Vagina (tissue), 2 donors: ENCODE results near the gene CAPS. TPM values are rescaled to one million over a fixed set of nuclear protein-coding genes. Genes with fewer than 3 reads are reported as not detected.

ENCODE experiments used
- DNase-seq, 2 donors: peaks; one replicate each; pipeline ENCODE4 v3.0.0-alpha.2; 2017; ENCODE audit errors: extremely low spot score in 2 of 2
- H3K27ac ChIP-seq: fragments of 200-600 bp; sonication (generic); one replicate; pipeline ENCODE4 v1.5.1; 2019
- H3K27me3 ChIP-seq: fragments of 200-600 bp; sonication (generic); one replicate; pipeline ENCODE4 v1.5.1; 2019
- H3K36me3 ChIP-seq, 2 donors: fragments of 200-600 bp; sonication (generic); one replicate each; pipeline ENCODE4 v1.5.1; 2017 to 2019
- H3K4me1 ChIP-seq: fragments of 200-600 bp; sonication (generic); one replicate; pipeline ENCODE4 v1.5.1; 2019
- H3K4me3 ChIP-seq, 2 donors: fragments of 200-600 bp; sonication (generic); 1 replicate in 1 of 2; 2 replicates in 1 of 2; pipeline ENCODE4 v1.5.1; 2016 to 2019
- H3K9me3 ChIP-seq: fragments of 200-600 bp; sonication (generic); one replicate; pipeline ENCODE4 v1.5.1; 2019
- POLR2A ChIP-seq, 2 donors: fragments of 450-650 bp; IDR thresholded peaks; one replicate each; pipeline ENCODE4 v1.6.1; 2017; ENCODE audit warnings: antibody characterized with exemption in 2 of 2, mild to moderate bottlenecking in 2 of 2, moderate library complexity in 2 of 2
- POLR2AphosphoS5 ChIP-seq, 2 donors: sonication (generic); formaldehyde crosslinking; IDR thresholded peaks; one replicate each; pipeline ENCODE4 v1.9.0; 2017; ENCODE audit warnings: antibody characterized with exemption in 2 of 2, mild to moderate bottlenecking in 2 of 2, low read depth in 1 of 2; ENCODE audit not compliant: insufficient read depth in 1 of 2
- intact Hi-C: fragments of 100-400 bp; cut with DNase I; formaldehyde crosslinking; loops from one replicate; pipeline ENCODE4 v1.15.1; 2023
- total RNA-seq: library from RNA; depleted of rRNA; stranded (reverse); fragments of >200 nt; gene quantifications from one replicate; pipeline ENCODE4 v1.2.3, GENCODE V29; 2016
- TF ChIP-seq, protein P1 (sequence below), 3 experiments: fragments of 450-650 bp in 2 of 3; fragments of 200-600 bp in 1 of 3; sonication (generic) in 1 of 3; IDR thresholded peaks; one replicate each; pipeline ENCODE4 v1.5.1; 2017 to 2019; ENCODE audit warnings: antibody characterized with exemption in 3 of 3, mild to moderate bottlenecking in 2 of 3, moderate library complexity in 2 of 3

The CAPS gene
- total RNA-seq, 1 donor from 2014 or later = 35.8 TPM

DNA sequence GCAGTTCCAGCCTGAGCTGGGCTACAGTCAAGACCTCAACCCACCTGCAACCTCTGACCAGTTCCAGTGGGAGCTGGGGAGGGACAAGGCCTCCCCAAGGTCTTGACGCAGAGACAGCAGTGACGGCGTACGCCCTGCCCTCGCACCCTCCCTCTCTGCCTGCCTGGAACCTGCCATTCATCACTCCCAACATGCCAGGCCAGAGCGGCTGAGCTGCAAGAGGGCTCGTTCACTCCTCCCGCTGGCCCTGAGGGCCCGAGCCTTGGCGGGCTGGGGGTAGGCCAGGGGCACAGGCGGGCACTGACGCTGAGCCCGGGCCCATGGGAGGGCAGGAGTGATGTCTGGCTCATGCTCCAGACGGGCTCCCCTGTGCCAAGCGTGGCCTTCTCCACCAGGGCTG lies 18.6 kb upstream of the CAPS start:
- Histone ChIP-seq H3K4me1 (peaks cover 17% of the 10 kb centered on the region), H3K27ac (no peak overlapping the region), H3K9me3 (no peaks in the 10 kb centered on the region), H3K36me3 (peaks cover 0 to 23% of the 10 kb centered on the region in 2 donors), H3K27me3 (no peaks in the 10 kb centered on the region), H3K4me3 (no peak overlapping the region)
- no peak for TF ChIP-seq POLR2AphosphoS5 (IDR thresholded peaks at IDR 0.05; ENCODE audit: insufficient read depth in 1 of 2, low read depth in 1 of 2)
- no peak for TF ChIP-seq POLR2A (IDR thresholded peaks at IDR 0.05)
- TF ChIP-seq, protein P1, sequence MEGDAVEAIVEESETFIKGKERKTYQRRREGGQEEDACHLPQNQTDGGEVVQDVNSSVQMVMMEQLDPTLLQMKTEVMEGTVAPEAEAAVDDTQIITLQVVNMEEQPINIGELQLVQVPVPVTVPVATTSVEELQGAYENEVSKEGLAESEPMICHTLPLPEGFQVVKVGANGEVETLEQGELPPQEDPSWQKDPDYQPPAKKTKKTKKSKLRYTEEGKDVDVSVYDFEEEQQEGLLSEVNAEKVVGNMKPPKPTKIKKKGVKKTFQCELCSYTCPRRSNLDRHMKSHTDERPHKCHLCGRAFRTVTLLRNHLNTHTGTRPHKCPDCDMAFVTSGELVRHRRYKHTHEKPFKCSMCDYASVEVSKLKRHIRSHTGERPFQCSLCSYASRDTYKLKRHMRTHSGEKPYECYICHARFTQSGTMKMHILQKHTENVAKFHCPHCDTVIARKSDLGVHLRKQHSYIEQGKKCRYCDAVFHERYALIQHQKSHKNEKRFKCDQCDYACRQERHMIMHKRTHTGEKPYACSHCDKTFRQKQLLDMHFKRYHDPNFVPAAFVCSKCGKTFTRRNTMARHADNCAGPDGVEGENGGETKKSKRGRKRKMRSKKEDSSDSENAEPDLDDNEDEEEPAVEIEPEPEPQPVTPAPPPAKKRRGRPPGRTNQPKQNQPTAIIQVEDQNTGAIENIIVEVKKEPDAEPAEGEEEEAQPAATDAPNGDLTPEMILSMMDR (IDR thresholded peaks at IDR 0.05) = no peak
- intact Hi-C loops = no loop called here
- DNase-seq = no peak

DNA sequence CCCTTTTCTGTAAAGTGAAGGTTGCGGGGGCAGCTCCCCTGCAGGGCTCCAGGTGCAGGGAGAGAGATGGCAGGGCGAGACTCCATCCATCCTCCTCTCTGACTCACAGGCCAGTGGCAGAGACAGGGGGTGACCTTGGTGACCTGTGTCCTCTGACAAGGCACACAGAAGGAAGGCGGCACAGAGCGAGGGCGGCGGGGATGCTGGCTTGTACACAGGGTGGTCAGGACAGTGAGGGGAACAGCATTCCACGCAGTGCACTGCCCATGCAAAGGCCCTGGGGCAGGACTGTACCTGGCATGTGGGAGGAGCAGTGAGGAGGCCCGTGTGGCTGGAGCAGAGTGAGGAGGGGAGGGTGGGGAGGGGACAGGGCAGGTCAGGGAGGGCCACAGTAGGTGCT lies 18.2 kb upstream of the CAPS start:
- Histone ChIP-seq H3K4me1 (peaks cover 17% of the 10 kb centered on the region), H3K4me3 (no peak overlapping the region), H3K27ac (no peak overlapping the region), H3K36me3 (peaks cover 0 to 23% of the 10 kb centered on the region in 2 donors), H3K27me3 (no peaks in the 10 kb centered on the region), H3K9me3 (no peaks in the 10 kb centered on the region)
- TF ChIP-seq POLR2A (IDR thresholded peaks at IDR 0.05) (no peak), POLR2AphosphoS5 (IDR thresholded peaks at IDR 0.05; ENCODE audit: insufficient read depth in 1 of 2, low read depth in 1 of 2) (no peak)
- TF ChIP-seq, protein P1 (IDR thresholded peaks at IDR 0.05) = no peak
- intact Hi-C loops = no loop called here
- DNase-seq = no peak

DNA sequence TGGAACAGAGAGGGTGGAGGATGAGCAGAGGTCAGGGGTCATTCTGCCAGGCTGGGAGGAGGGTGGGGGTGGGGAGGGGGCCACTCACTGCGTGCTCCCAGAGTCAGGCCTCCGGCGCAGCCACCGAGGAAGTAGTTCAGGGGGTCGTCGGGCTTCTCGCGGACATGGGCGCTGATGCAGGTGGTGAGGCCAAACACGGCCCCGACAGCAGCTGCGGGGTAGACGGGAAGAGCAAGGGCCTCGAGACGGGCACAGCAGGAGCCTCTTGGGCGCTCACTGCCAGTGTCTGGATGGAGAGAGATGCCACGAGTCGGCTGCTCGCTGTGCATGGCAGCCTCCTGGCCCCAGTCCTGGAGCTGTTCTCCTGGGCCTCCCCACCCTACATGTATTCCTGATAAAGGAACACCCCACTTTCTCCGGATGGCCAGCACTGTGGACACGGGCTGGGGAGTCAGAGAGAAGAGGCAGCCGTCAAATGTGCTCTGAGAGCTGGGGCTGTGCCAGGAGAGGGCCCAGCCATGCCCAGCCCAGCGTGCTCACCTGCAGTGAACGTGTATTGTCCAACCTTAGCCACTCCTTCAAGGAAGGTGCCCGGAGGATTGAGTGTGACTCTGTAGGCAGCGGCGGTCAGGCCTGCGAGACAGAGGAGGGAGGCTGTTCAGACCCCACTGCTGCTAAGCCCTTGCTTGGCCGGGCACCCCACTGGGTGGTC lies 17.5 kb upstream of the CAPS start:
- no peak for DNase-seq
- intact Hi-C loops = no loop called here
- peaks cover 0 to 23% of the 10 kb centered on the region in 2 donors for H3K36me3 ChIP-seq
- no peaks in the 10 kb centered on the region for H3K9me3 ChIP-seq
- no peak for TF ChIP-seq POLR2AphosphoS5 (IDR thresholded peaks at IDR 0.05; ENCODE audit: insufficient read depth in 1 of 2, low read depth in 1 of 2)
- TF ChIP-seq POLR2A (IDR thresholded peaks at IDR 0.05) = no peak
- TF ChIP-seq, protein P1 (IDR thresholded peaks at IDR 0.05) = no peak
- H3K4me1 ChIP-seq = peaks cover 22% of the 10 kb centered on the region
- H3K4me3 ChIP-seq = no peak overlapping the region
- H3K27me3 ChIP-seq = no peaks in the 10 kb centered on the region
- no peak overlapping the region for H3K27ac ChIP-seq

DNA sequence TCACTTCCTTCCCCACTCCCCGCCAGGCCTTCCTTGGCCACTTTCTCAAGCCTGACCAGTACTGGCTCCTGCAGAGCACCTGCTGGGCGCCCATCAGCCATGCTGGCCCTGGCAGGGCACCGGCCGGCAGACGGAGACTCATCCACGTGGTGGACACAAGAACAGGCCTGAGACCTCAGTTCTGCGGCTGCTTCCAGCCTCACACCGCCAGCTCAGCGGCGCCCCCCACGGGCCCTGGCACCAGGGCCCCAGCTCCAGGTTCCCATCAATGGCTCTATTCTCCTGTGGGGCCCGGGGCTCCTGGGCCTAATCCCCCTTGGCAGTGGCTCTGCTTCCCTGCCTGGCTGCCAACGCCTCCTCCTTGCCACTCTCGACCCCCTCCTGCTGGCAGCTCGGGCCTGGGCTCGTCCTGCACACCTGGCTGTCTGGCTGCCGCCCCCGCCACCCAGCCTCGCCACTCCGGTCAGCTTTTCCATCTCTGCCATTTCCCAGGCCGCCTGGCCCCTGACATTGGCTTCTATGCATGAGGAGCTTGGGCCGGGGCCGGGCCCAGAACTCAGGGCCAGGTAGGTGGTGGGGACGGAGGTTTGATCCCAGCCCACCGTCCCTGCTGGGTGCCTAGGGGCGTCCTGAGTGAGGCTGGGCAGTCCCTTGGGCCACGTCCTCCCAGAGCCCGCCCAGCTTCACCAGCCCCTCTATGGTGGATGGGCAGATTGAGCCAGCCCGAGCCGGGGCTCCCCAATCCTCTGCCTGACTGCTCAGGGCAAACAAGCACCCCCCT lies 16.7 kb upstream of the CAPS start:
- Histone ChIP-seq H3K27me3 (no peaks in the 10 kb centered on the region), H3K36me3 (peaks cover 0 to 23% of the 10 kb centered on the region in 2 donors), H3K4me3 (no peak overlapping the region), H3K9me3 (no peaks in the 10 kb centered on the region), H3K4me1 (peaks cover 22% of the 10 kb centered on the region), H3K27ac (no peak overlapping the region)
- no peak for DNase-seq
- intact Hi-C loops = no loop called here
- no peak for TF ChIP-seq POLR2A (IDR thresholded peaks at IDR 0.05)
- TF ChIP-seq, protein P1 (IDR thresholded peaks at IDR 0.05) = no peak
- no peak for TF ChIP-seq POLR2AphosphoS5 (IDR thresholded peaks at IDR 0.05; ENCODE audit: insufficient read depth in 1 of 2, low read depth in 1 of 2)
